Keratinocyte (primary cell): ENCODE data around the gene CLEC12A.

Experiments
- EZH2 ChIP-seq: IDR thresholded peaks from one replicate; pipeline ENCODE4 v1.6.1; 2012; ENCODE audit warnings: inconsistent platforms, mild to moderate bottlenecking, low read length, moderate library complexity
- TF ChIP-seq, protein P1 (sequence below), 3 experiments: IDR thresholded peaks in 1 of 3; conservative IDR thresholded peaks in 1 of 3; optimal IDR thresholded peaks in 1 of 3; 2 replicates in 2 of 3; 3 replicates in 1 of 3; pipeline versions ENCODE3 to v1.5.1; 2011; ENCODE audit warnings: low read length in 3 of 3, mild to moderate bottlenecking in 3 of 3, moderate library complexity in 2 of 3, control low read depth in 1 of 3, inconsistent platforms in 1 of 3; ENCODE audit not compliant: insufficient read depth in 2 of 3; ENCODE audit errors: extremely low read depth in 1 of 3

DNA sequence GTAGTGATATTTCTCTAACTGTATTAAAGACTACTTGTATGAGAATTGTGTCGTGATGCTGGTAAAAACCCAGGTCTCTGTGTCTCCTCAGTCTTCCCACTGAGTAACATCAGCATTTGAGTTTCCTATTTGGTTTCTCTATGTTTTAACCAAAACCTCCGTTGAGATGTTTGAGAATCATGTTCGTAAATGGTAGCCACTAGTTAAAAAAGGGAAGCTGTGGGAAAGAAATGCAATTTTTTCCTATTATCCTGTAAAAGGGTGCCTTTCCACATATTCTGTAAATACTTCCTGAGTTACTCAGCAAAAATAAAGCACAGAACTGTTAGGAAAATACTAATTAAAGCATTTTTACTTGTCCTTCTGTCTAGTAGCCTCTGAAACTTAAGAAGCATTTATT lies 20.7 kb downstream of the CLEC12A start:
- TF ChIP-seq, protein P1, sequence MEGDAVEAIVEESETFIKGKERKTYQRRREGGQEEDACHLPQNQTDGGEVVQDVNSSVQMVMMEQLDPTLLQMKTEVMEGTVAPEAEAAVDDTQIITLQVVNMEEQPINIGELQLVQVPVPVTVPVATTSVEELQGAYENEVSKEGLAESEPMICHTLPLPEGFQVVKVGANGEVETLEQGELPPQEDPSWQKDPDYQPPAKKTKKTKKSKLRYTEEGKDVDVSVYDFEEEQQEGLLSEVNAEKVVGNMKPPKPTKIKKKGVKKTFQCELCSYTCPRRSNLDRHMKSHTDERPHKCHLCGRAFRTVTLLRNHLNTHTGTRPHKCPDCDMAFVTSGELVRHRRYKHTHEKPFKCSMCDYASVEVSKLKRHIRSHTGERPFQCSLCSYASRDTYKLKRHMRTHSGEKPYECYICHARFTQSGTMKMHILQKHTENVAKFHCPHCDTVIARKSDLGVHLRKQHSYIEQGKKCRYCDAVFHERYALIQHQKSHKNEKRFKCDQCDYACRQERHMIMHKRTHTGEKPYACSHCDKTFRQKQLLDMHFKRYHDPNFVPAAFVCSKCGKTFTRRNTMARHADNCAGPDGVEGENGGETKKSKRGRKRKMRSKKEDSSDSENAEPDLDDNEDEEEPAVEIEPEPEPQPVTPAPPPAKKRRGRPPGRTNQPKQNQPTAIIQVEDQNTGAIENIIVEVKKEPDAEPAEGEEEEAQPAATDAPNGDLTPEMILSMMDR (optimal IDR thresholded peaks at IDR 0.05 in 1 of 3, IDR thresholded peaks at IDR 0.05 in 1 of 3, conservative IDR thresholded peaks at IDR 0.05 in 1 of 3; ENCODE audit: extremely low read depth in 1 of 3, insufficient read depth in 2 of 3, low read length in 3 of 3): no peak
- TF ChIP-seq EZH2: no peak
